IPS-11a (cell line): ENCODE data around the gene HYCC1.
"Not testable (repeated sequence)": the region's sequence is repeated elsewhere in the genome, so short reads cannot be mapped to it uniquely, and the experiment has no call there.

ENCODE experiments used
- H3K4me3 ChIP-seq: one replicate; pipeline ENCODE4 v1.5.1; 2013; ENCODE audit warnings: low read depth, low read length, control low read depth

Gene HYCC1

GRCh38 chr7:23013715-23014649 is at the start of gene HYCC1:
HYCC1 (minus strand) TSS chr7:23014130; CDS start chr7:22991111, 23,019 bp downstream.
- peak within 1 kb of the TSS; percentile 81 for H3K4me3 ChIP-seq

- no peak overlapping the region for H3K4me3 ChIP-seq
Measured at GRCh38 chr7:23062452-23062851, 48.5 kb upstream of the HYCC1 start.

- H3K4me3 ChIP-seq = no peak overlapping the region
Measured at GRCh38 chr7:23061327-23061726, 47.4 kb upstream of the HYCC1 start.

- H3K4me3 ChIP-seq = no peak overlapping the region
Measured at GRCh38 chr7:23058408-23059096, 44.6 kb upstream of the HYCC1 start.

- H3K4me3 ChIP-seq = no peak overlapping the region
Measured at GRCh38 chr7:23055582-23056178, 41.8 kb upstream of the HYCC1 start.

- H3K4me3 ChIP-seq = not testable (repeated sequence)
Measured at GRCh38 chr7:23051124-23051485, 37.2 kb upstream of the HYCC1 start.

GRCh38 chr7:23046336-23046735 is 32.4 kb upstream of the HYCC1 start:
- not testable (repeated sequence) for H3K4me3 ChIP-seq

- H3K4me3 ChIP-seq = not testable (repeated sequence)
Measured at GRCh38 chr7:23045086-23045485, 31.2 kb upstream of the HYCC1 start.

GRCh38 chr7:23044581-23044980 is 30.7 kb upstream of the HYCC1 start:
- no peak overlapping the region for H3K4me3 ChIP-seq

GRCh38 chr7:23043441-23043840 is 29.5 kb upstream of the HYCC1 start:
- H3K4me3 ChIP-seq = no peak overlapping the region

GRCh38 chr7:23039674-23040073 is 25.7 kb upstream of the HYCC1 start:
- not testable (repeated sequence) for H3K4me3 ChIP-seq

GRCh38 chr7:23035542-23036371 is 21.8 kb upstream of the HYCC1 start:
- H3K4me3 ChIP-seq = not testable (repeated sequence)

GRCh38 chr7:23027261-23027660 is 13.3 kb upstream of the HYCC1 start:
- H3K4me3 ChIP-seq = no peak overlapping the region

GRCh38 chr7:23026164-23026563 is 12.2 kb upstream of the HYCC1 start:
- H3K4me3 ChIP-seq = no peak overlapping the region

- H3K4me3 ChIP-seq = no peak overlapping the region
Measured at GRCh38 chr7:23024454-23024853, 10.5 kb upstream of the HYCC1 start.

GRCh38 chr7:23022851-23023250 is 8.9 kb upstream of the HYCC1 start:
- no peak overlapping the region for H3K4me3 ChIP-seq

- H3K4me3 ChIP-seq = no peak overlapping the region
Measured at GRCh38 chr7:23022258-23022769, 8.4 kb upstream of the HYCC1 start.

GRCh38 chr7:23021596-23021995 is 7.7 kb upstream of the HYCC1 start:
- no peak overlapping the region for H3K4me3 ChIP-seq

- no peak overlapping the region for H3K4me3 ChIP-seq
Measured at GRCh38 chr7:23020742-23021401, 6.9 kb upstream of the HYCC1 start.

- H3K4me3 ChIP-seq = no peak overlapping the region
Measured at GRCh38 chr7:23018750-23019149, 4.8 kb upstream of the HYCC1 start.
